ENCODE measurements around the gene CBX2.

- TF ChIP-seq CTCF (IDR thresholded peaks at IDR 0.05) (no peak), POLR2AphosphoS5 (IDR thresholded peaks at IDR 0.05) (no peak), EP300 (IDR thresholded peaks at IDR 0.05) (no peak), POLR2A (IDR thresholded peaks at IDR 0.05) (no peak)
Measured at GRCh38 chr17:79819085-79819484, 41.1 kb downstream of the CBX2 start.
